OCI-LY3 (cell line): ENCODE measurements around the gene H2AZ2.

Experiments used
- CTCF ChIP-seq: fragments of 200-600, 300-600 bp; sonication (generic); IDR thresholded peaks from 2 replicates; pipeline ENCODE4 v1.5.1; 2014; ENCODE audit warnings: antibody characterized with exemption, low read length, low read depth
- EZH2phosphoT487 ChIP-seq: fragments of 200-600 bp; shearing (Covaris generic); IDR thresholded peaks from 2 replicates; pipeline ENCODE4 v1.6.1; 2018; ENCODE audit warnings: antibody characterized with exemption, mixed run types, low read depth

- no peak for TF ChIP-seq EZH2phosphoT487
- no peak for TF ChIP-seq CTCF
Observed at GRCh38 chr7:44808914-44809393, 38.9 kb downstream of the H2AZ2 start.
